GM21526 (cell line): ENCODE results near the gene OTUB1.

Experiments
- ATAC-seq: cut with Tn5 transposase; IDR thresholded peaks from one replicate; pipeline ENCODE4 v1.9.1; 2021; ENCODE audit warnings: moderate library complexity; ENCODE audit not compliant: unreplicated experiment, low FRiP score

Gene OTUB1

DNA sequence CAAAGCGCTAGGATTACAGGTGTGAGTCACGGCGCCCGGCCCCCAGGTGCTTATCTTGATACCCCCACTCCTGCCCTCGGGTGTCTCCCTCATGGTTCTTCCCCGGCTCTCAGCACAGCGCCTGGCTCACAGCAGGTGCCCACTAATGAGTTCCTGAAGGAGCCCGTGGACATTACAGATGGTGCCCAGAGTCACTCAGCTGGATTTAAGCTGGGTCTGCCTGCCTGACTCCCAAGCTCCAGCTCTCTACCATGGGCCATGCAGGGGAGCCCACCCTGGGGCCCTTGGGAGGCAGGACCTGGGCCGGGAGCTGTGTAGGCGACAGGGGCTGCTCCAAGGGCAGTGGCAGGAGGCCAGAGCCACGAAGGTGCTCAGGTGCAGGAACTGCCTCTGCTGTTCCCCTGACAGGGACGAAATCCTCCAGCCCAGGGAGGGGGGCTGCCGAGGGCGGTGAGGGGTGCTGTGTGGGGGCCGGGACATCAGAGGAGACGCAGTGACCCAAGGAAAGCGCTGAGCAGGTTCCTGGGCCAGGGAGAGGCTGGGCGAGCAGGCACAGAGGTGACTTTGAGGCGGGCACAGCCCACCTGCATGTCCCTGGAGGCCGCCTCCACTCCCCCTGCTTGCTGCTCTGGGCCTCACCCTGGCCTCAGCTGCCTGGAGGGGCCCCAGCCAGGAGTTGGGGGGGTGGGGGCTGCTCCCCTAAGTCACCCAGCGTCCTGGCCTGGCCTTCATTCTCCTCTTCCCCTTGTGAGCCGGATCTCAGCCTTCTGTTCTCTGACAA lies 34.9 kb downstream of the OTUB1 start:
- no peak for ATAC-seq

- ATAC-seq, result no peak
Observed at GRCh38 chr11:64021757-64022093, 35.5 kb downstream of the OTUB1 start.

DNA sequence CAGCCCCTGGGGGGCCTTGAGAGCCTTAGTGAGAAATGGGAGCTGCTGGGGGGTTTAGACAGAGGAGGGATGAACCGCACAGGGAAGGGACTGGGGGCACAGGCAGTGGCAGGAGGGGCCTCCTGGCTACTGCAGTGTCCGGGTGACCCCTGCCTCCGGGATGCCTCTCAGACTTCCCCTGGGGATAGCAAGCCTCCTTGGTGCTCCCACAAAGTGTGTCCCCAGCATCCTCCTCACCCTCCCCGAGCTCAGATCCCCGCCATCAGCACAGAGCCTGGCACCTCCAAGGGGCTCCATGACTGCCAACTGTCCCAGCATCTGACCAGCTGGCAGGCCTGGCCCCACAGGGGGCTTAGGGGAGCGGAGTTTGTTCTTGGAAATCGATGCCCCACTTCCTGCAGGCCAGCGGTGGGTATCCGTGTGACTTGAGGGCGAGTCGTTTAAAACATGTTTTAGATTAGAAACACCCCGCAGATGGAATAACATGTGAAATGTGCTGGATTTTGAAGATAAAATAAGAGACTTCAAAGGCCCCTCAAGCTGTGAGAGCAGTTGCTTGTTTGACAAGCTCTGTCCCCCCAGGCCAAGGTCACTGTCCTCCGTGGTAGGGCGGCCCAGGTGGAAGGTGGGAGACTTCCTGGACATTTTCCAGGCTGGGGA lies 36.0 kb downstream of the OTUB1 start:
- ATAC-seq, result no peak

- no peak for ATAC-seq
Observed at GRCh38 chr11:64023712-64024710, 37.8 kb downstream of the OTUB1 start.

- ATAC-seq, result no peak
Observed at GRCh38 chr11:64025205-64025604, 39.0 kb downstream of the OTUB1 start.

DNA sequence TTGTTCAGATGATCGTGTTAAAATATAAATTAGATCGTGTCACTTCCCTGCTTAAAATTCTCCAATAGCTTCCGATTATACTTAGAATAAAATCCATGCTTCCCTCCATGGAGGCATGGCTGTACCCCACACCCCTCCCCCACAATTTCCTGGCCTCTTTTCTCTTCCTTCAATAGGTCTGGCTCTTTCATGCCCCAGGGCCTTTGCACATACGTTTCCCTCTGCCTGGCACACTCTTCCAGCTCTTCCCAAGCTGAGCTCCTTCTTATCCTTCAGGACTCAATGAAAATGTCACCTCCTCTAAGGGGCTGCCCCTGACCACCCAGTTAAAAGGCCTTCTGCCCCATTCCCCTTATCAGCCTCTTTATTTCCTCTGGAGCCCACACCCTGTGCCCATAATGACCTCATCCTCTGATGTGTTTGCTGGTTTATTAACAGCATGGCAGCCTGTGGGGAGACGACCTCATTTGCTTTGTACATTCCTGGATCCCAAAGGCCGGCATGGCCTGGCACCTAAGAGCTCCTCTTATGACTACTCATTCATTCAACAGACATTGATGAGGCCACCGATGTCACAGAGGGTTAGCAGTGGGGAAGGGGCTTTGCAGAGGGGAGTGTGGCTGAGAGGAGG lies 40.5 kb downstream of the OTUB1 start:
- no peak for ATAC-seq

DNA sequence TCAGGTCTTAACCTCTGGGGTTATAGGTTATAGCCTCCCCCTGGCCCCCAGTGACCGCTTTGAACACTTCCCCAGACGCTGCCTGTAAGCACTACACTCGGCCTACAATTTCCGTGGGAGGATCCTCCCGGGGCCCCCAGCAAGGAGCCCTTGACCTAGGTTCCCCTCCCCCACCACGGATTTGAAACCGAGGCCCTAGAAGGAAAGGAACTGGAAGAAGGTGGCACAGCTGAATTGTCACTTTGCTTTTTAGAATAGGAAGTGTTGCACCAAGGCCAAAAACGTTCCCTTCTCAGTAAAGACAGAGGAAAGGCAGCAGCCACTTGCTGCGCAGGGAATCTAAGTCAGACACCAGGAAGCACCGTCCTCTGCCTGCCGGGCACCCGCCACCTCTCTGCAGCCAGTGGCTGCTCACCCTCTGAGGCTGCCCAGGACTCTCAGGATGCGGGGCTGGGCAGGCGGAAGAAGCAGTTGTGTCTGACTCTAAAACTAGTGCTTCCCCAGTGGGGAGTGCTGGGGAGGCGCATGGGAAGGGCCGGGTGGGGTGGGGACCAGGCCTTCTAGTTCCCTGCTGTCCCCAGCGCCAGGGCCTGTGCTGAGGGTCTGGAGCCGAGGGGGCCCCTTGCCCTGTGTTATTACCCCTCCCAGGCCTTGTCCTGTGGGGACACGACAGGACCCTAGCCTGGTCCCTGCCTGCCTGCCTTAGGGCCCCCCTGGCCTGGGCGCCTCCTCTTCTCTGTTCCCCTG lies 41.6 kb downstream of the OTUB1 start:
- no peak for ATAC-seq

GRCh38 chr11:64028398-64029115 lies 42.3 kb downstream of the OTUB1 start:
- no peak for ATAC-seq

- ATAC-seq, result no peak
Observed at GRCh38 chr11:64029773-64030172, 43.5 kb downstream of the OTUB1 start.

- ATAC-seq, result no peak
Observed at GRCh38 chr11:64031001-64031400, 44.8 kb downstream of the OTUB1 start.

DNA sequence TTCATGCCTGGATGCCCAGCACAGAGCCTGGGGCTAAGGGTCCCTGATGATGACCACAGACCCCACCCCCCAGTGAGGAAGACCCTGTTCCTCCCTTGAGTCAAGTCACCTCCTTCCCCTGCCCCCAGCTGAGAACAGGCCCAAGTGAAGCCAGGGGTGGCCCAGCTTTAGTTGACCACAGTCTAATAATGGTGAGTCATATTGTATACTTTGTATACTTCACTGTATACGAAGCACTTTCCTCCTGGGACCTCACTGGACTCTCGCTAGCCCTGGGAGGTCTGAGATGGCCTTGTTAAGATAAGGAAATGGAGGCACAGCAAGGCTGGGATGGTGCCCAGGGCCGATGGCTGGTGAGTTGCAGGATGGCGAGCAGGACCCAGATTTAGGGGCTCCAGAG lies 45.8 kb downstream of the OTUB1 start:
- no peak for ATAC-seq

GRCh38 chr11:64034411-64034811 lies 48.2 kb downstream of the OTUB1 start:
- no peak for ATAC-seq

- no peak for ATAC-seq
Observed at GRCh38 chr11:64035081-64035524, 48.9 kb downstream of the OTUB1 start.

DNA sequence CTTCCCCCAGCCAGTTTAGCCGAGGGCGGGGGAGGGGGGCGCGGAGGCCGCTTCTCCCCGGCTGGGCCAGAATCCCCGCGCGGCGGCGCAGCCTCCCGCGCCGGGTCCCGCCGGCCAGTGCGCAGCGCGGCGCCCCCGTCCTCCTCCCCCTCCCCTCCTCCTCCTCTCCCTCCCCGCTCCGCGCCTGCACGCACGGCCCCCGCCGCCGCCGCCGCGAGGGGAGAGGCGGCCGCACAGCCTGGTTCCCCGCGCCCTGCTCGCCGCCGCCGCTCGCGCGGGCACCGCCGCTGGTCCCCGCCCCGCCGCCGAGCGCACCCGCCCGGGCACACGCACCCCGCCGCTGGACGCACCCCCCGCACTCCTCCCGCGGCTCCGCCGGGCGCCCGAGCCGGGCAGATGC lies 49.3 kb downstream of the OTUB1 start, which contains the start of gene FLRT1:
Gene FLRT1 (plus strand): TSS at position 356 of the 400 bp plus-strand sequence. CDS start 80,337 bp downstream, outside the sequence.
- no peak for ATAC-seq

DNA sequence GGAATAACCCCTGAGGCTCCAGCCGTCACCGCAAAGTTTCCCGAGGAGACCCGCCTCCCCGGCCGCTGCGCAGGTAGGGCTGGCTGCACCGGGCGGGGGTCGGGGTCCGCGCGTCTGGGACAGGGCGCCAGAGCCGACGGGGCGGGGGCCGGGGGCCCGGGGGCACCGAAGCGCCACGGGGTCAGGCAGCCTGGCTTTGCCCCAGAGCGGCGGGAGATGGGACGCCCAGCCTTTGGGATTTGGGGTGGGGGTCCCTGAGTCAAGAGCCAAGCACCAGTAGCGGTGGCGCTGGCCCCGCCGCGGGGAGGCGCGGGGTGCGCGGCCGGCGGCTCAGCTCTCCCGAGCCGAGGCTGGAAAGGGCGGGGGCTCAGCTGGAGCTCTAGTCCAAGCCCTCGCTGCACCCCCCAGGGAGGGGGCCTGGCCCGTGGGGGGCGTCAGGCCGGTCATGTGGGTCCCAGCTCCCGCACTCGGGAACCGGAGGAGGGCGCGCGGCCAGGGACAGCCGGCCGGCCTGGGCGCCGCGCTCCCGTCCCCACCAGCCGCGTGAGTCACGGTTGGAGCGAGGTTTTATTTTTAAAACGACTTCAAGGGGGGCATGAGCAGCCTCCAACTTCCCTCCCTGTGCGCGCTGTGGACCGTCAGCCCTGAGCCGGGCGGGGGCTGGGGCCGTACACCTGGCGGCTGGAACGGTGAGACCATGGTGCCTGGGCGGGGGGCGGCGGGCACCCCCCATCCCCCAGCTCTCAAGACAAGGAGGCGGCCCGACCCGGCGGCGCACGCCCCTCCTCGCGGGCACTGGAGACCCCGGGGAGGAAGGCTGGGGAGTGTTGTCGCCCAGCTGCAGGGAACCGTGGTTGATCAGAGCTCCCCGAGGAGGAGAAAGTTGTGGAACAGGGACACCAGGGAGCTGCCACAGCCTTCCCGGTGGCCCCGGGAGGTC lies 50.1 kb downstream of the OTUB1 start:
- ATAC-seq, result no peak

- ATAC-seq, result no peak
Observed at GRCh38 chr11:64037027-64037634, 50.9 kb downstream of the OTUB1 start.

DNA sequence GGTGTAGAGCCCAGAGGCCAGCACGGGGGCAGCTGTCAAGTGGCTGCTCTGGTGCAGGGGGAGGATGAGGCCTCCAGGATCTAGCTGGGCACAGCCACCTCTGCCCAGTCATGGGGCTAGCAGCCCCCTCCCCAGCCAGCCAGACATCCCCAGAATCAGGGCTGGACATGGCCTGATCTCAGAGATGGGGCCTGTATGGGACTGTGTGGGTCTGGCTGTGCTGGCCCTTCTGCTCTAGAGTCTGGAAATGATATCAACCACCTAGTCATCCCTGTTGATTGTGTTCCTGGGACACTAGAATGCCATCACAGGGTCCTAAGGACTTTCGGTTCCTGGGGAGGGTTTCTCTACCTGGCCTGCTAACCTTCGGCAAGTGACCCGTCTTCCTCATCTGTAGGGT lies 52.3 kb downstream of the OTUB1 start:
- ATAC-seq, result no peak
